22Rv1 (cell line): ENCODE measurements around the gene SUSD3.

Experiments used
- ZFX ChIP-seq: fragments of 450-650 bp; IDR thresholded peaks from 2 replicates; pipeline ENCODE4 v1.6.1; 2017; ENCODE audit warnings: antibody characterized with exemption, borderline replicate concordance
- TF ChIP-seq, protein P1 (sequence below): fragments of 450-650 bp; IDR thresholded peaks from 2 replicates; pipeline ENCODE4 v1.5.1; 2017; ENCODE audit warnings: mild to moderate bottlenecking

GRCh38 chr9:93093127-93093876 lies 34.8 kb downstream of the SUSD3 start:
- TF ChIP-seq, protein P1, sequence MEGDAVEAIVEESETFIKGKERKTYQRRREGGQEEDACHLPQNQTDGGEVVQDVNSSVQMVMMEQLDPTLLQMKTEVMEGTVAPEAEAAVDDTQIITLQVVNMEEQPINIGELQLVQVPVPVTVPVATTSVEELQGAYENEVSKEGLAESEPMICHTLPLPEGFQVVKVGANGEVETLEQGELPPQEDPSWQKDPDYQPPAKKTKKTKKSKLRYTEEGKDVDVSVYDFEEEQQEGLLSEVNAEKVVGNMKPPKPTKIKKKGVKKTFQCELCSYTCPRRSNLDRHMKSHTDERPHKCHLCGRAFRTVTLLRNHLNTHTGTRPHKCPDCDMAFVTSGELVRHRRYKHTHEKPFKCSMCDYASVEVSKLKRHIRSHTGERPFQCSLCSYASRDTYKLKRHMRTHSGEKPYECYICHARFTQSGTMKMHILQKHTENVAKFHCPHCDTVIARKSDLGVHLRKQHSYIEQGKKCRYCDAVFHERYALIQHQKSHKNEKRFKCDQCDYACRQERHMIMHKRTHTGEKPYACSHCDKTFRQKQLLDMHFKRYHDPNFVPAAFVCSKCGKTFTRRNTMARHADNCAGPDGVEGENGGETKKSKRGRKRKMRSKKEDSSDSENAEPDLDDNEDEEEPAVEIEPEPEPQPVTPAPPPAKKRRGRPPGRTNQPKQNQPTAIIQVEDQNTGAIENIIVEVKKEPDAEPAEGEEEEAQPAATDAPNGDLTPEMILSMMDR, result no peak
- TF ChIP-seq ZFX, result no peak
